Neuronal stem cell (in vitro differentiated cells): Measurements from ENCODE around the gene CYS1.

Experiments used
- DNase-seq: peaks from one replicate; pipeline ENCODE4 v3.0.0-alpha.2; 2013; ENCODE audit warnings: low spot score
- H2AFZ ChIP-seq: one replicate; pipeline ENCODE4 v1.6.1; 2013; ENCODE audit warnings: mild to moderate bottlenecking, low read length, inconsistent platforms
- H2AK5ac ChIP-seq: 2 replicates; pipeline ENCODE4 v1.6.1; 2013; ENCODE audit warnings: low read depth, mild to moderate bottlenecking, inconsistent platforms, low read length, moderate library complexity, mixed read lengths
- H2BK120ac ChIP-seq: 2 replicates; pipeline ENCODE4 v1.6.1; 2013; ENCODE audit warnings: low read depth, mild to moderate bottlenecking, inconsistent platforms, low read length, moderate library complexity, mixed read lengths
- H2BK12ac ChIP-seq: one replicate; pipeline ENCODE4 v1.6.1; 2013; ENCODE audit warnings: low read length, inconsistent platforms
- H2BK15ac ChIP-seq: 2 replicates; pipeline ENCODE4 v1.6.1; 2013; ENCODE audit warnings: mild to moderate bottlenecking, low read length, inconsistent platforms, mixed read lengths
- H2BK5ac ChIP-seq: one replicate; pipeline ENCODE4 v1.6.1; 2013; ENCODE audit warnings: inconsistent platforms, mild to moderate bottlenecking, low read length, moderate library complexity
- H3K14ac ChIP-seq: one replicate; pipeline ENCODE4 v1.6.1; 2013; ENCODE audit warnings: low read length, inconsistent platforms
- H3K18ac ChIP-seq: 2 replicates; pipeline ENCODE4 v1.6.1; 2013; ENCODE audit warnings: low read length, inconsistent platforms
- H3K23ac ChIP-seq: 2 replicates; pipeline ENCODE4 v1.6.1; 2013; ENCODE audit warnings: low read depth, mild to moderate bottlenecking, mixed read lengths, low read length, inconsistent platforms; ENCODE audit not compliant: poor library complexity
- H3K27ac ChIP-seq: replicated peaks from 3 replicates; pipeline ENCODE4 v1.5.1; 2013; ENCODE audit warnings: low read length, inconsistent platforms
- H3K27me3 ChIP-seq, 3 experiments: 2 replicates each; pipeline ENCODE4 v1.6.1; 2013; ENCODE audit warnings: low read length in 3 of 3, mild to moderate bottlenecking in 2 of 3, inconsistent platforms in 1 of 3, low read depth in 1 of 3, mixed read lengths in 1 of 3, moderate library complexity in 1 of 3; ENCODE audit not compliant: control insufficient read depth in 3 of 3, insufficient read depth in 3 of 3
- H3K36me3 ChIP-seq, 2 donors: replicated peaks in 1 of 2; 2 replicates each; pipeline ENCODE4 v1.6.1; 2013; ENCODE audit warnings: low read length in 2 of 2; ENCODE audit not compliant: control insufficient read depth in 2 of 2, insufficient read depth in 2 of 2
- H3K4ac ChIP-seq: 2 replicates; pipeline ENCODE4 v1.6.1; 2013; ENCODE audit warnings: inconsistent platforms, mild to moderate bottlenecking, low read length, moderate library complexity
- H3K4me1 ChIP-seq, 2 donors: 1 replicate in 1 of 2; 2 replicates in 1 of 2; pipeline ENCODE4 v1.6.1; 2013; ENCODE audit warnings: low read length in 2 of 2, low read depth in 1 of 2; ENCODE audit not compliant: control insufficient read depth in 2 of 2, insufficient read depth in 1 of 2
- H3K4me2 ChIP-seq: one replicate; pipeline ENCODE4 v1.6.1; 2013; ENCODE audit warnings: mild to moderate bottlenecking, low read length, inconsistent platforms; ENCODE audit not compliant: insufficient read depth, poor library complexity, severe bottlenecking
- H3K4me3 ChIP-seq, 2 donors: 2 replicates each; pipeline ENCODE4 v1.5.1; 2013; ENCODE audit warnings: low read length in 2 of 2, mild to moderate bottlenecking in 2 of 2, inconsistent platforms in 1 of 2, moderate library complexity in 1 of 2
- H3K79me1 ChIP-seq: one replicate; pipeline ENCODE4 v1.6.1; 2013; ENCODE audit warnings: low read depth, mild to moderate bottlenecking, inconsistent platforms, low read length, moderate library complexity
- H3K9ac ChIP-seq: one replicate; pipeline ENCODE4 v1.6.1; 2013; ENCODE audit warnings: mild to moderate bottlenecking, low read depth, low read length, inconsistent platforms; ENCODE audit not compliant: poor library complexity
- H3K9me3 ChIP-seq, 2 donors: replicated peaks in 1 of 2; 2 replicates each; pipeline versions ENCODE3 to v1.6.1; 2013; ENCODE audit warnings: low read length in 2 of 2, mild to moderate bottlenecking in 2 of 2, inconsistent platforms in 1 of 2, low read depth in 1 of 2, mixed read lengths in 1 of 2, moderate library complexity in 1 of 2; ENCODE audit not compliant: control insufficient read depth in 2 of 2, insufficient read depth in 1 of 2
- H4K8ac ChIP-seq: one replicate; pipeline ENCODE4 v1.6.1; 2013; ENCODE audit warnings: low read depth, mild to moderate bottlenecking, inconsistent platforms, low read length, moderate library complexity
- H4K91ac ChIP-seq: one replicate; pipeline ENCODE4 v1.6.1; 2013; ENCODE audit warnings: low read length, low read depth, mild to moderate bottlenecking, inconsistent platforms; ENCODE audit not compliant: poor library complexity
- WGBS, 2 donors: extraction: QIAGEN DNeasy Blood & Tissue Kit; methylation state at CpG; one replicate each; pipeline ENCODE4 v1.1.7; 2013; ENCODE audit warnings: missing lambda C conversion rate in 2 of 2, mixed read lengths in 1 of 2; ENCODE audit not compliant: insufficient read length in 2 of 2, insufficient replicate concordance in 1 of 2; ENCODE audit errors: extremely low coverage in 2 of 2; 5-methylcytosine and 5-hydroxymethylcytosine counted together

CYS1 gene

GRCh38 chr2:10058251-10059015 is 21.8 kb downstream of the CYS1 start:
- Histone ChIP-seq H3K27ac (no peak overlapping the region), H2AFZ (peak overlapping the region; percentile 32), H3K9ac (no peak overlapping the region), H3K36me3 (peaks cover 0 to 20% of the 10 kb centered on the region in 2 donors), H4K8ac (peak overlapping the region; percentile 30), H2AK5ac (peak overlapping the region; percentile 83), H3K4me3 (no peak overlapping the region), H3K79me1 (no peaks in the 10 kb centered on the region), H3K4ac (no peak overlapping the region), H3K9me3 (no peaks in the 10 kb centered on the region), H2BK15ac (peak overlapping the region; percentile 87), H3K4me1 (peaks cover 10 to 12% of the 10 kb centered on the region in 2 donors), H2BK5ac (peak overlapping the region; percentile 58), H2BK12ac (peak overlapping the region; percentile 63), H3K27me3 (peaks cover 0 to 3% (median 3%) of the 10 kb centered on the region in 3 experiments), H3K4me2 (no peak overlapping the region), H4K91ac (no peak overlapping the region), H3K14ac (peak overlapping the region; percentile 15), H2BK120ac (no peak overlapping the region), H3K23ac (peak overlapping the region; percentile 77), H3K18ac (peak overlapping the region; percentile 78)
- no peak for DNase-seq
- no CpG with 5 or more reads among the region's 39 CpGs for WGBS, 2 donors

GRCh38 chr2:10057231-10058107 is 22.7 kb downstream of the CYS1 start:
- Histone ChIP-seq H3K4me2 (peak overlapping the region; percentile 54), H3K4ac (no peak overlapping the region), H3K79me1 (no peaks in the 10 kb centered on the region), H2AK5ac (peak overlapping the region; percentile 66), H3K36me3 (peaks cover 0 to 29% of the 10 kb centered on the region in 2 donors), H3K9ac (no peak overlapping the region), H2AFZ (peak overlapping the region; percentile 89), H3K14ac (no peak overlapping the region), H3K27ac (no peak overlapping the region), H3K18ac (peak overlapping the region; percentile 80), H2BK5ac (no peak overlapping the region), H4K8ac (no peak overlapping the region), H3K23ac (no peak overlapping the region), H3K9me3 (no peaks in the 10 kb centered on the region), H3K27me3 (peaks cover 0 to 3% (median 3%) of the 10 kb centered on the region in 3 experiments), H4K91ac (no peak overlapping the region), H2BK15ac (no peak overlapping the region), H3K4me1 (peaks cover 10 to 12% of the 10 kb centered on the region in 2 donors), H2BK12ac (no peak overlapping the region), H2BK120ac (no peak overlapping the region), H3K4me3 (peak overlapping the region in 1 of 2 donors; percentile 38)
- DNase-seq: no peak
- WGBS, 2 donors: no CpG with 5 or more reads among the region's 28 CpGs

- no peaks in the 10 kb centered on the region for H3K79me1 ChIP-seq
- peaks cover 10 to 12% of the 10 kb centered on the region in 2 donors for H3K4me1 ChIP-seq
- peak overlapping the region; percentile 94 for H2BK12ac ChIP-seq
- peak overlapping the region; percentile 60 for H3K9ac ChIP-seq
- no peak overlapping the region for H3K4me3 ChIP-seq
- peak overlapping the region; percentile 90 for H3K18ac ChIP-seq
- H3K23ac ChIP-seq: peak overlapping the region; percentile 85
- no peak overlapping the region for H3K27ac ChIP-seq
- peak overlapping the region; percentile 97 for H3K14ac ChIP-seq
- H4K91ac ChIP-seq: no peak overlapping the region
- H3K27me3 ChIP-seq: peaks cover 0 to 3% (median 3%) of the 10 kb centered on the region in 3 experiments
- no peak for DNase-seq
- no peak overlapping the region for H4K8ac ChIP-seq
- no peak overlapping the region for H2AFZ ChIP-seq
- H3K9me3 ChIP-seq: no peaks in the 10 kb centered on the region
- H3K36me3 ChIP-seq: peaks cover 2 to 39% of the 10 kb centered on the region in 2 donors
- H2BK15ac ChIP-seq: peak overlapping the region; percentile 96
- no peak overlapping the region for H2BK120ac ChIP-seq
- no CpG with 5 or more reads among the region's 11 CpGs for WGBS, 2 donors
- H2BK5ac ChIP-seq: no peak overlapping the region
- no peak overlapping the region for H2AK5ac ChIP-seq
- H3K4ac ChIP-seq: no peak overlapping the region
- H3K4me2 ChIP-seq: no peak overlapping the region
These were observed 23.8 kb downstream of the CYS1 start for GRCh38 chr2:10056439-10056838.

GRCh38 chr2:10054976-10055375 is 25.2 kb downstream of the CYS1 start:
- no peak for DNase-seq
- no peak overlapping the region for H2AFZ ChIP-seq
- no peak overlapping the region for H3K4ac ChIP-seq
- peak overlapping the region; percentile 61 for H2AK5ac ChIP-seq
- no peak overlapping the region for H3K9ac ChIP-seq
- H2BK15ac ChIP-seq: no peak overlapping the region
- H3K27me3 ChIP-seq: peaks cover 0 to 3% (median 3%) of the 10 kb centered on the region in 3 experiments
- H3K18ac ChIP-seq: peak overlapping the region; percentile 87
- no peak overlapping the region for H4K91ac ChIP-seq
- H3K36me3 ChIP-seq: peaks cover 2 to 42% of the 10 kb centered on the region in 2 donors
- no peak overlapping the region for H2BK12ac ChIP-seq
- no peak overlapping the region for H3K14ac ChIP-seq
- WGBS, 2 donors: no CpG with 5 or more reads among the region's 7 CpGs
- H3K79me1 ChIP-seq: no peaks in the 10 kb centered on the region
- no peak overlapping the region for H3K4me3 ChIP-seq
- no peak overlapping the region for H2BK5ac ChIP-seq
- H3K27ac ChIP-seq: no peak overlapping the region
- H3K4me2 ChIP-seq: no peak overlapping the region
- no peaks in the 10 kb centered on the region for H3K9me3 ChIP-seq
- no peak overlapping the region for H3K23ac ChIP-seq
- H2BK120ac ChIP-seq: no peak overlapping the region
- H3K4me1 ChIP-seq: peaks cover 10 to 12% of the 10 kb centered on the region in 2 donors
- no peak overlapping the region for H4K8ac ChIP-seq
